HepG2 (cell line): ENCODE data around the gene NWD2. TPM values are rescaled to one million over a fixed set of nuclear protein-coding genes. Genes with fewer than 3 reads are reported as not detected.
A peak's percentile ranks its signal among the peaks of the same experiment; 100 is the strongest.

Source experiments
- ATAC-seq: fragments of 200-7000 bp; cut with Tn5 transposase; 3 replicates; pipeline ENCODE4 v1.9.1; 2020; ENCODE audit warnings: mild to moderate bottlenecking, moderate library complexity
- BruUV-seq: library from RNA; stranded (reverse); fragments of 400-500 nt; replicated peaks from 2 replicates; lab custom pipeline; 2021; lab: Mats Ljungman, UMichigan
- CTCF ChIA-PET: fragments of 300-600 bp; formaldehyde crosslinking; extraction: SDS; loops from one replicate; lab custom pipeline; 2021; ENCODE audit warnings: low total read pairs, inconsistent platforms, low intra/inter-chr PET ratio; lab: Yijun Ruan, JAX
- POLR2A ChIA-PET: fragments of 350-600 bp; sonication (Branson Sonifier 250); formaldehyde crosslinking; loops from one replicate; lab custom pipeline; 2020; ENCODE audit warnings: antibody characterized with exemption, inconsistent platforms; lab: Yijun Ruan, JAX
- DNase-seq: peaks from one replicate; pipeline ENCODE4 v3.0.0-alpha.2; 2015; ENCODE audit warnings: low spot score
- FAIRE-seq: peaks from 3 replicates; lab custom pipeline; 2011; peaks lifted over from hg19 to GRCh38; lab: Jason Lieb, UNC
- H2AFZ ChIP-seq: one replicate; pipeline ENCODE4 v1.6.1; 2011; ENCODE audit warnings: low read length, inconsistent platforms
- H3K27ac ChIP-seq: fragments of 300-600 bp; 3 replicates; pipeline ENCODE4 v1.8.0; 2011; ENCODE audit warnings: mixed run types, mild to moderate bottlenecking, mixed read lengths, low read length, inconsistent platforms; ENCODE audit not compliant: insufficient read depth; ENCODE audit errors: extremely low read length
- H3K27me3 ChIP-seq, 2 experiments: fragments of 200-600 bp in 1 of 2; 2 replicates in 1 of 2; 3 replicates in 1 of 2; pipeline versions ENCODE4 v1.6.0 to v1.8.0; 2011; ENCODE audit warnings: low read length in 2 of 2, mild to moderate bottlenecking in 2 of 2, moderate library complexity in 2 of 2, inconsistent platforms in 1 of 2; ENCODE audit not compliant: insufficient read depth in 2 of 2, control insufficient read depth in 1 of 2
- H3K36me3 ChIP-seq, 2 experiments: fragments of 200-600 bp in 1 of 2; replicated peaks in 1 of 2; 2 replicates in 1 of 2; 3 replicates in 1 of 2; pipeline versions ENCODE4 v1.5.1 to v1.8.0; 2011; ENCODE audit warnings: low read length in 2 of 2, inconsistent platforms in 1 of 2; ENCODE audit not compliant: insufficient read depth in 2 of 2, control insufficient read depth in 1 of 2
- H3K4me1 ChIP-seq: 2 replicates; pipeline ENCODE4 v1.5.1; 2012; ENCODE audit warnings: low read length, inconsistent platforms; ENCODE audit not compliant: insufficient read depth
- H3K4me2 ChIP-seq: 2 replicates; pipeline ENCODE4 v1.6.0; 2011; ENCODE audit warnings: low read depth, low read length, inconsistent platforms
- H3K4me3 ChIP-seq, 3 experiments: fragments of 200-600 bp in 1 of 3; sonication (generic), shearing (Covaris generic) in 1 of 3; replicated peaks in 1 of 3; 2 replicates each; pipeline ENCODE4 v1.5.1; 2011 to 2016; ENCODE audit warnings: low read length in 3 of 3, inconsistent platforms in 2 of 3, low read depth in 2 of 3, mild to moderate bottlenecking in 2 of 3, control low read depth in 1 of 3, mixed read lengths in 1 of 3; ENCODE audit not compliant: insufficient read depth in 1 of 3
- H3K79me2 ChIP-seq: one replicate; pipeline ENCODE4 v1.6.1; 2011; ENCODE audit warnings: low read length, inconsistent platforms; ENCODE audit not compliant: insufficient read depth
- H3K9ac ChIP-seq: 2 replicates; pipeline ENCODE4 v1.6.0; 2011; ENCODE audit warnings: mild to moderate bottlenecking, low read depth, low read length, inconsistent platforms; ENCODE audit not compliant: insufficient read depth
- H3K9me3 ChIP-seq: 2 replicates; pipeline ENCODE4 v1.5.1; 2012; ENCODE audit warnings: mild to moderate bottlenecking, low read length
- H4K20me1 ChIP-seq: 2 replicates; pipeline ENCODE4 v1.6.0; 2011; ENCODE audit warnings: inconsistent platforms, mild to moderate bottlenecking, low read length, moderate library complexity; ENCODE audit not compliant: insufficient read depth
- BRF2 ChIP-seq: sonication (generic); formaldehyde crosslinking; IDR thresholded peaks from 2 replicates; pipeline ENCODE4 v1.8.1; 2022; ENCODE audit warnings: mild to moderate bottlenecking, missing genetic modification reagents
- POLR2A ChIP-seq, 2 experiments: IDR thresholded peaks; 2 replicates each; pipeline ENCODE4 v1.6.1; 2011; ENCODE audit warnings: low read depth in 2 of 2, low read length in 2 of 2, mild to moderate bottlenecking in 1 of 2, moderate library complexity in 1 of 2; ENCODE audit not compliant: insufficient read depth in 1 of 2
- SIX1 ChIP-seq: sonication (generic); formaldehyde crosslinking; IDR thresholded peaks from 2 replicates; pipeline ENCODE4 v1.4.0; 2020; ENCODE audit warnings: missing genetic modification reagents, borderline replicate concordance
- ZBTB33 ChIP-seq: sonication (generic); formaldehyde crosslinking; IDR thresholded peaks from 2 replicates; pipeline ENCODE4 v1.4.0; 2020; ENCODE audit warnings: missing genetic modification reagents
- ZBTB37 ChIP-seq: sonication (generic); formaldehyde crosslinking; IDR thresholded peaks from 2 replicates; pipeline ENCODE4 v1.4.0; 2020; ENCODE audit warnings: mild to moderate bottlenecking, missing genetic modification reagents
- ZNF235 ChIP-seq: sonication (generic); formaldehyde crosslinking; IDR thresholded peaks from 2 replicates; pipeline ENCODE4 v1.8.1; 2023; ENCODE audit warnings: mild to moderate bottlenecking, missing genetic modification reagents, borderline replicate concordance
- WGBS: methylation state at CpG from one replicate; pipeline ENCODE4 v1.1.6; 2017; ENCODE audit warnings: low lambda C conversion rate; 5-methylcytosine and 5-hydroxymethylcytosine counted together
- in situ Hi-C: cut with HindIII; loops from 2 replicates; pipeline ENCODE4 v1.10.0; 2017; ENCODE audit warnings: low pct_unique_long_range_greater_than_20kb; ENCODE audit not compliant: extremely low pct_ligation_motif_present
- intact Hi-C: fragments of 100-400 bp; cut with micrococcal nuclease; formaldehyde crosslinking; loops from one replicate; pipeline ENCODE4 v1.10.0; 2022; ENCODE audit not compliant: unreplicated experiment
- polyA plus RNA-seq, 8 experiments: library from polyadenylated mRNA; depleted of rRNA in 3 of 8; stranded (reverse) in 7 of 8; unstranded in 1 of 8; fragments of >200 nt; fragmentation: Illumina TruSeq in 4 of 8; extraction: Trizol in 4 of 8; gene quantifications; 2 replicates each; pipeline versions ENCODE4 v1.2.1 to v1.2.3, GENCODE V29; 2011 to 2016; ENCODE audit warnings: low read depth in 4 of 8, missing spikeins in 1 of 8, mixed read lengths in 1 of 8; ENCODE audit not compliant: insufficient read depth in 1 of 8
- total RNA-seq, 5 experiments: library from RNA; depleted of rRNA; stranded (reverse); fragments of >200 nt; fragmentation: Illumina TruSeq; extraction: Trizol; gene quantifications; 2 replicates each; pipeline ENCODE4 v1.2.3, GENCODE V29; 2016; ENCODE audit warnings: low read depth in 1 of 5

Gene NWD2
- total and polyA plus RNA-seq, 2 of the 13 experiments (the other 11 are each of a cell fraction or from before 2014, with no cell fraction given): not detected

GRCh38 chr4:37443137-37443536, 198.6 kb downstream of the NWD2 start (continued):
- no peak for TF ChIP-seq ZBTB37
- no peak for TF ChIP-seq BRF2 (CRISPR knock-in tag)
- no peak for TF ChIP-seq POLR2A (IDR thresholded peaks at IDR 0.05; ENCODE audit: insufficient read depth in 1 of 2, low read depth in 2 of 2, low read length in 2 of 2)
- TF ChIP-seq SIX1 (CRISPR knock-in tag): no peak
- TF ChIP-seq, all 625 proteins: peak for 0

GRCh38 chr4:37445023-37445422, 200.5 kb downstream of the NWD2 start:
- FAIRE-seq (no peak), ATAC-seq (no peak), DNase-seq (no peak)
- no peak overlapping the region for H3K27ac ChIP-seq
- no peaks in the 10 kb centered on the region for H3K79me2 ChIP-seq
- H2AFZ ChIP-seq: no peak overlapping the region
- no peak overlapping the region for H3K4me2 ChIP-seq
- H3K36me3 ChIP-seq: no peaks in the 10 kb centered on the region
- TF ChIP-seq ZNF235 (CRISPR knock-in tag): no peak
- TF ChIP-seq ZBTB33 (CRISPR knock-in tag): peak; percentile 46; the same call in 1 of the 2 replicates
- CTCF ChIA-PET: no interaction called here
- POLR2A ChIA-PET: interaction anchor here (2.0 kb wide), 1 partner anchor 8 kb away, joined by 5 read pairs; a partner anchor contains a TSS
- BruUV-seq: no TSS peak
- H4K20me1 ChIP-seq: no peaks in the 10 kb centered on the region
- WGBS: 97% methylated on average over 9 of the region's 9 CpGs
- H3K9ac ChIP-seq: no peak overlapping the region
- in situ Hi-C loops: no loop called here
- H3K27me3 ChIP-seq: no peaks in the 10 kb centered on the region; a peak in 1 of 5 replicates
- intact Hi-C loops: no loop called here
- peaks cover 26% of the 10 kb centered on the region for H3K4me1 ChIP-seq
- no peaks in the 10 kb centered on the region for H3K9me3 ChIP-seq
- no peak overlapping the region for H3K4me3 ChIP-seq
